ENCODE results near the gene CX3CR1.

The CX3CR1 gene

DNA sequence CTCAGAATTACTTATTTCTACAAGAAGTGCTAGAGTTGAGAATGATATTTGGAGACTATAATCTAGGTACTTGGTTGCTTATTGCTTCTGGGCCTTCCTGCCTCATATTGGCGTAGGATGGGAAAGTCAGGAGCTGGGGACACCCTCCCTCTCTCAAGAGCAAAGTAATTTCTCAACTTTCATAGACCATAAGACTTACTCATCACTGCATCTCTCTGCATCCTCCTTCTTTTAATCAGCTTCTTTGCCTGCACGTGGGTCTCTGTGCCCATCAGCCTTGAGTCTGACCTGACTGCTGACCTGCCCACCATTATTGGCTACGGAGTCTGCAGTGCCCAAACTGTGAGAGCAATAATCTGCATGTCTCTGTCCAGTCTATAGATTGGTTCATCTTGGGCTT is 60.1 kb downstream of the CX3CR1 start:
- DNase-seq (ENCODE audit: low read depth, low spot score): no peak
- POLR2A ChIA-PET: no interaction called here
- H3K4me3 ChIP-seq (ENCODE audit: low read depth, low read length): no peak overlapping the region
- CTCF ChIA-PET: interaction anchor here (0.6 to 13.7 kb wide), 4 partner anchors 11 to 101 kb away, joined by 3 to 188 read pairs (median 4); no protein-coding TSS in a partner anchor
- no peak for TF ChIP-seq CTCF (IDR thresholded peaks at IDR 0.05; ENCODE audit: insufficient read depth, low read length, missing control alignments)

- ChIA-PET CTCF (interaction anchor here (1.0 to 13.7 kb wide), 3 partner anchors 9 to 76 kb away, joined by 4 to 188 read pairs (median 5); no protein-coding TSS in a partner anchor), POLR2A (no interaction called here)
- TF ChIP-seq CTCF (IDR thresholded peaks at IDR 0.05; ENCODE audit: insufficient read depth, low read length, missing control alignments): no peak
- DNase-seq (ENCODE audit: low read depth, low spot score): no peak
- no peak overlapping the region for H3K4me3 ChIP-seq (ENCODE audit: low read depth, low read length)
These were observed 63.6 kb downstream of the CX3CR1 start for GRCh38 chr3:39216176-39216790.

GRCh38 chr3:39213613-39214012 is 66.2 kb downstream of the CX3CR1 start:
- no peak overlapping the region for H3K4me3 ChIP-seq (ENCODE audit: low read depth, low read length)
- ChIA-PET CTCF (interaction anchor here (1.1 to 13.7 kb wide), 4 partner anchors 8 to 88 kb away, joined by 6 to 188 read pairs (median 8); no protein-coding TSS in a partner anchor), POLR2A (no interaction called here)
- TF ChIP-seq CTCF (IDR thresholded peaks at IDR 0.05; ENCODE audit: insufficient read depth, low read length, missing control alignments): no peak
- DNase-seq (ENCODE audit: low read depth, low spot score): no peak

Data from AG04449 (cell line).